Thyroid gland (tissue), 4 donors: ENCODE measurements around the gene FAM222A.

Experiments used
- CTCF ChIP-seq, 6 experiments: fragments of 200-600 bp in 3 of 6; fragments of 450-650 bp in 3 of 6; sonication (generic) in 3 of 6; IDR thresholded peaks; one replicate each; pipeline ENCODE4 v1.5.1; 2016 to 2019; ENCODE audit warnings: antibody characterized with exemption in 6 of 6, mild to moderate bottlenecking in 2 of 6, inconsistent platforms in 1 of 6, moderate library complexity in 1 of 6
- POLR2A ChIP-seq, 2 donors: fragments of 450-650 bp; IDR thresholded peaks; one replicate each; pipeline ENCODE4 v1.6.1; 2017; ENCODE audit warnings: antibody characterized with exemption in 2 of 2, mild to moderate bottlenecking in 2 of 2, moderate library complexity in 1 of 2

GRCh38 chr12:109716092-109716479 is 2.5 kb downstream of the FAM222A start:
- TF ChIP-seq POLR2A (IDR thresholded peaks at IDR 0.05) (no peak), CTCF (IDR thresholded peaks at IDR 0.05) (no peak)
